ENCODE data around the gene GPR152.
A peak's percentile ranks its signal among the peaks of the same experiment; 100 is the strongest.

GPR152 gene

DNA sequence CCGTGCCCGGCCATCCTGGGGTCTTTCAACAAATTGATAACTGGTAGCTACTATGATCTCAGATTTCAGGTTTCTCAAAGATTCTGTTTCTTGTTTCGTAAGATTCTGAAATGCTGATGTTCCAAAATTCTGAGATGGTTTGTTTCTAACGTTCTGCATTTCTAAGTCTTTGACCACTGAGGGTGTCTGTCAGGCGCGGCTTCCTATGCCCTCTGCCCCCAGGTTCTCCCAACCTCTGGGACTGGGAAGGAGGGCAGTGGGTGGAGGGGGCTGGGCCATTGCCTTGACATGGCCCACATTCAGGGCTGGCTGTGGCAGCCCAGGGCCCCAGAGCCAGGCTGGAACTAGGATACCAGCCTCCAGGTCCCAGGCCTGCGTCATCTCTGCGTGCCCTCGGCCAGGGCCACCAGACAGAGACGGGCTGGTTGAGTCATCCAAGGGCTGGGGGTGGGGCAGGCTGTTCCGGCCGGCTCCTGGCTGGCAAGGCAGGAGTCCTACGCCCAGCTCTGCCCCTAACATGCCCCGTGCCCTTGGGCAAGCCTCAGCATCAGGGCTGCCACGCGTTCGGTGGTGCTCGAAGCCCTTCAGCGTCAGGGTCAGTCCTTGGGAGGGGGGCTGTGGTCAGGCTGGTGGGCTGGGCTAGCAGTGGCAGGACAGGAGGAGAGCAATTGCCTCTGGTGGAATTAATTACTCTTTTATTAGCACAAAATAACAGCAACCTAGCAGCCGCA is 11.3 kb upstream of the GPR152 start:
- Histone ChIP-seq H3K4me1 (ENCODE audit: control insufficient read depth, insufficient read depth, low read length, unreplicated experiment) (peaks cover 12% of the 10 kb centered on the region), H3K36me3 (ENCODE audit: insufficient read depth, low read length) (no peaks in the 10 kb centered on the region), H3K79me2 (ENCODE audit: control insufficient read depth, insufficient read depth, low read length, unreplicated experiment) (peaks cover 6% of the 10 kb centered on the region), H2AFZ (ENCODE audit: low read length, unreplicated experiment) (no peak overlapping the region), H3K27me3 (ENCODE audit: insufficient read depth, low read length) (no peaks in the 10 kb centered on the region), H3K4me3 (ENCODE audit: low read depth, low read length) (peak overlapping the region; percentile 76), H3K27ac (ENCODE audit: low read depth, low read length) (peak overlapping the region; percentile 62)

DNA sequence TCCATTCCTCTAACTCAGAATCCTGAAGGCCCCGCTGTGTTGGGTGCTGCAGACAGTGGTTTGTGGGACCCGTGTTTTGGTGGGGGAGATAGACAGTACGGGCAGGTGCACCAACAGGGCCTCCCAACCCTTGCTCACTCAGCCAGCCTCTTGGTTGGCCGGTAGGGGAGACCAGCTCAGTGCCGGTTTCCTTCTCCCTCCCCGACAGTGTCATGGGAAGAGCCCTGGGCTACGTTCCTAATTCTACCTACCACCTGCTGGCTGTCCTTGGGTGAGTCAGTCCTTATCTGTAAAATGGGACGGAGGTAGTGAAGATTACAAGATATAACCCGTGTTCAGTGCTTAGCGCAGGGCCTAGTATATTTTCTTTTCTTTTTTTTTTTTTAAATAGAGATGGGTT is 10.7 kb upstream of the GPR152 start:
- Histone ChIP-seq H3K4me1 (ENCODE audit: control insufficient read depth, insufficient read depth, low read length, unreplicated experiment) (peaks cover 11% of the 10 kb centered on the region), H3K27ac (ENCODE audit: low read depth, low read length) (peak overlapping the region; percentile 62; the same call in 1 of the 2 replicates)

DNA sequence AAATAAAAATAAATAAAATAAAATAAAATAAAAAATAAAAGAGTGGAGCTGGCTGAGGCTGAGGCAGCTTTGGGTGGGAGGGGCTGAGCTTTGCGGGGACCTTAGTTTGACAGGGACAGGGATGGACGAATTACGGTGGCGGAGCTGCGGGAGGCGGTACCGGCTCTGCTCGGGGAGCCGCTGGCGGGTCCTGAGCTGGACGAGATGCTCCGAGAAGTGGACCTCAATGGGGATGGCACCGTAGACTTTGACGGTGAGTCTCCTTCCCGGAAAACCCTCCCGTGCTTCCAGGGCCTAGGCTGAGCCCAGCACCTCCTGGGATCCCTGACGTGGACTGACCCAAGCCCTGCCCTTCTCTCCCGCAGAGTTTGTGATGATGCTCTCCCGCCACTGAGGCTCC is 5.7 kb upstream of the GPR152 start:
- H3K27me3 ChIP-seq (ENCODE audit: insufficient read depth, low read length) = no peaks in the 10 kb centered on the region
- no peak overlapping the region for H2AFZ ChIP-seq (ENCODE audit: low read length, unreplicated experiment)
- H3K4me3 ChIP-seq (ENCODE audit: low read depth, low read length) = no peak overlapping the region
- H3K36me3 ChIP-seq (ENCODE audit: insufficient read depth, low read length) = no peaks in the 10 kb centered on the region
- no peak overlapping the region for H3K27ac ChIP-seq (ENCODE audit: low read depth, low read length)
- H3K4me1 ChIP-seq (ENCODE audit: control insufficient read depth, insufficient read depth, low read length, unreplicated experiment) = no peaks in the 10 kb centered on the region
- H3K79me2 ChIP-seq (ENCODE audit: control insufficient read depth, insufficient read depth, low read length, unreplicated experiment) = no peaks in the 10 kb centered on the region

More for the DNA sequence above, 10.7 kb upstream of the GPR152 start:
- Histone ChIP-seq H3K36me3 (ENCODE audit: insufficient read depth, low read length) (no peaks in the 10 kb centered on the region), H3K4me3 (ENCODE audit: low read depth, low read length) (no peak overlapping the region), H3K27me3 (ENCODE audit: insufficient read depth, low read length) (no peaks in the 10 kb centered on the region), H3K79me2 (ENCODE audit: control insufficient read depth, insufficient read depth, low read length, unreplicated experiment) (peaks cover 3% of the 10 kb centered on the region), H2AFZ (ENCODE audit: low read length, unreplicated experiment) (no peak overlapping the region)

GRCh38 chr11:67457453-67457852 is 4.9 kb upstream of the GPR152 start:
- Histone ChIP-seq H3K27me3 (ENCODE audit: insufficient read depth, low read length) (no peaks in the 10 kb centered on the region), H3K4me1 (ENCODE audit: control insufficient read depth, insufficient read depth, low read length, unreplicated experiment) (no peaks in the 10 kb centered on the region), H3K79me2 (ENCODE audit: control insufficient read depth, insufficient read depth, low read length, unreplicated experiment) (no peaks in the 10 kb centered on the region), H3K4me3 (ENCODE audit: low read depth, low read length) (no peak overlapping the region), H3K27ac (ENCODE audit: low read depth, low read length) (no peak overlapping the region), H2AFZ (ENCODE audit: low read length, unreplicated experiment) (no peak overlapping the region), H3K36me3 (ENCODE audit: insufficient read depth, low read length) (no peaks in the 10 kb centered on the region)

- H3K4me1 ChIP-seq (ENCODE audit: control insufficient read depth, insufficient read depth, low read length, unreplicated experiment) = no peaks in the 10 kb centered on the region
- H3K4me3 ChIP-seq (ENCODE audit: low read depth, low read length) = no peak overlapping the region
- no peaks in the 10 kb centered on the region for H3K27me3 ChIP-seq (ENCODE audit: insufficient read depth, low read length)
- no peak overlapping the region for H3K27ac ChIP-seq (ENCODE audit: low read depth, low read length)
- no peaks in the 10 kb centered on the region for H3K79me2 ChIP-seq (ENCODE audit: control insufficient read depth, insufficient read depth, low read length, unreplicated experiment)
- no peak overlapping the region for H2AFZ ChIP-seq (ENCODE audit: low read length, unreplicated experiment)
- no peaks in the 10 kb centered on the region for H3K36me3 ChIP-seq (ENCODE audit: insufficient read depth, low read length)
Observed at GRCh38 chr11:67456068-67456705, 3.7 kb upstream of the GPR152 start.

DNA sequence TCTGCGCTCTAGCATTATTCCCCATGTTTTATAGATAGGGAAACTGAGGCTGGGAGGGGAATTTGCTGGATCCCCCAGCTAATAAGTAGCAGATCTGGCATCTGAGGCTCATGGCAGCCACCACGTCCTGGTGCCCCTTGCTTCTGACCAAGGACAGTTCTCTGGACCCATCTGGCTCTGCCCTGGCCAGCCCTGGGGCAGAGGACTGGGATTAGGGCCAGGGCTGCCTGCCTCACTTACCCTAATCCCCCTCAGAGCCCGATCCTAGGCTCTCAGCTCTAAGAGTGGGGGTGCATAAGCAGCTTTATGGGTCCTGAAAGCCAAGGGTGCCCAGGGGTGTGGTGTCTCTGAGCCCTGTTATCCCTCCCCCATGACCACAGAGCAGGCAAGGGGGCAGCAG is 2.5 kb upstream of the GPR152 start, which contains the start of gene CABP4:
CABP4 (plus strand) TSS at position 301 of the 400 bp plus-strand sequence; CDS start at position 371, 70 bp downstream.
- Histone ChIP-seq H3K27me3 (ENCODE audit: insufficient read depth, low read length) (no peaks in the 10 kb centered on the region), H2AFZ (ENCODE audit: low read length, unreplicated experiment) (no peak within 1 kb of the TSS), H3K36me3 (ENCODE audit: insufficient read depth, low read length) (no peaks in the 10 kb centered on the region), H3K79me2 (ENCODE audit: control insufficient read depth, insufficient read depth, low read length, unreplicated experiment) (no peaks in the 10 kb centered on the region), H3K4me1 (ENCODE audit: control insufficient read depth, insufficient read depth, low read length, unreplicated experiment) (no peaks in the 10 kb centered on the region), H3K27ac (ENCODE audit: low read depth, low read length) (no peak within 1 kb of the TSS), H3K4me3 (ENCODE audit: low read depth, low read length) (no peak within 1 kb of the TSS)

- H2AFZ ChIP-seq (ENCODE audit: low read length, unreplicated experiment) = no peak overlapping the region
- H3K4me1 ChIP-seq (ENCODE audit: control insufficient read depth, insufficient read depth, low read length, unreplicated experiment) = no peaks in the 10 kb centered on the region
- no peak overlapping the region for H3K27ac ChIP-seq (ENCODE audit: low read depth, low read length)
- H3K36me3 ChIP-seq (ENCODE audit: insufficient read depth, low read length) = no peaks in the 10 kb centered on the region
- H3K27me3 ChIP-seq (ENCODE audit: insufficient read depth, low read length) = no peaks in the 10 kb centered on the region
- H3K79me2 ChIP-seq (ENCODE audit: control insufficient read depth, insufficient read depth, low read length, unreplicated experiment) = no peaks in the 10 kb centered on the region
- no peak overlapping the region for H3K4me3 ChIP-seq (ENCODE audit: low read depth, low read length)
Observed at GRCh38 chr11:67453816-67454732, 1.5 kb upstream of the GPR152 start.

DNA sequence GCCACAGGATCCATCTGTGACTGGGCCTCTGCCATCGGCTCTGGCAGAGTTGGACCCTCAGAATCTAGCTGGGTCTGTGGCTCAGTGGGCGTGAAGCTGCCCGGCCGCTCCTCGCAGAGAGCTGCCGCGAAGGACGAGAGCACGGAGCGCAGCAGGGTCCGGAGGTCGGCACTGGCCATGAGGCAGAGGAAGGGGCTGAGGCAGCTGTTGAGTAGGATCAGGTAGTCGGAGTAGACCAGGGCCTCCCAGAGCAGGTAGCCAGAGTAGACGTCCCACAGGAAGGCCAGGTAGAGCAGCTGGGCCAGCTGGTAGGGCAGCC is 912 bp downstream of the GPR152 start:
- Histone ChIP-seq H3K79me2 (ENCODE audit: control insufficient read depth, insufficient read depth, low read length, unreplicated experiment) (no peaks in the 10 kb centered on the region), H3K27ac (ENCODE audit: low read depth, low read length) (no peak overlapping the region), H3K27me3 (ENCODE audit: insufficient read depth, low read length) (no peaks in the 10 kb centered on the region), H3K36me3 (ENCODE audit: insufficient read depth, low read length) (no peaks in the 10 kb centered on the region), H2AFZ (ENCODE audit: low read length, unreplicated experiment) (no peak overlapping the region), H3K4me1 (ENCODE audit: control insufficient read depth, insufficient read depth, low read length, unreplicated experiment) (no peaks in the 10 kb centered on the region), H3K4me3 (ENCODE audit: low read depth, low read length) (no peak overlapping the region)

DNA sequence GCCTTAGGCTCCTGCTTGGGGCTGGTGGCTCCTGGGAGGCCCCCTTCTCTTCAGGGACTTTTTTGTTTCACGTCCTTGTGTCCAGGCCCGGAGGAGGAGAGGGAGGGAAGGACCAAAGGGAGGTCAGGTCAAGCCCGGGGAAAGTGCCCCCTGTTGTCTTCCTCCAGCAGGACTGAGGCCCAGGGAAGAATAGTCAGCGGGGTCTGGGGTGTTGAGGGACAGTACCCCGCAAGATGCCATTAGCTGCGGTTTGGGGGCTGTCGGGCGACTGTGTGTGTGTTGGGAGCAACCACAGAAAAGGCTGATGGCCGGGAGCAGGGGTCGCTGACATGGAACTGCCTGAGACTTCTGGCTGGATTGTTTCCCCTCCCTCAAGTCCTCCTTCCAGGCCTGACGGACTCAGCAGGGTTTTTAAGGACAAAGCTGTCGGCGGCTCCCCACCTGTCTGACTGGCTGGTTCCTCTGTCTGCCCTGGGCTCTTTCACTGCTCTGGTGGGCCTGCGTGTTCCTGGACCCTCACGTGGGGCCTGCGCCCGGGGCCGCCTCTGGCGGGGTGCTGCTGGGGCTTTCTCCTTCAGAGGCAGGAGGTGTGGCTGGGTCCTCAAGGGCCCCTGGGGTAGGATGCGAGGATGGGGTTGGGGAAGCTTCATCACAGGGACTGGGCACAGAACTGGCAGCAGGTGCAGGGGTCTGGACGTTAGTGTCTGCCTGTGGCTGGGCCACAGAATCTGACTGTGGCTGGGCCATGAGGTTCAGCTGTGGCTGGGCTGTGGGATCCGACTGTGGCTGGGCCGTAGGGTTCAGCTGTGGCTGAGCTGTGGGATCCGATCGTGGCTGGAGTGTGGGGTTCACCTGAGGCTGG is 1.5 kb downstream of the GPR152 start:
- H3K27me3 ChIP-seq (ENCODE audit: insufficient read depth, low read length) = no peaks in the 10 kb centered on the region
- no peaks in the 10 kb centered on the region for H3K79me2 ChIP-seq (ENCODE audit: control insufficient read depth, insufficient read depth, low read length, unreplicated experiment)
- H3K36me3 ChIP-seq (ENCODE audit: insufficient read depth, low read length) = no peaks in the 10 kb centered on the region
- no peak overlapping the region for H3K4me3 ChIP-seq (ENCODE audit: low read depth, low read length)
- no peaks in the 10 kb centered on the region for H3K4me1 ChIP-seq (ENCODE audit: control insufficient read depth, insufficient read depth, low read length, unreplicated experiment)
- H2AFZ ChIP-seq (ENCODE audit: low read length, unreplicated experiment) = no peak overlapping the region
- H3K27ac ChIP-seq (ENCODE audit: low read depth, low read length) = no peak overlapping the region
